HG03469 (cell line): ENCODE measurements around the gene MAF.
A peak's percentile ranks its signal among the peaks of the same experiment; 100 is the strongest.

Source experiments
- ATAC-seq: cut with Tn5 transposase; IDR thresholded peaks from one replicate; pipeline ENCODE4 v1.9.1; 2021; ENCODE audit warnings: mild to moderate bottlenecking, moderate library complexity, moderate number of reproducible peaks; ENCODE audit not compliant: unreplicated experiment

The MAF gene

GRCh38 chr16:79613009-79613408, 12.5 kb upstream of the MAF start:
- ATAC-seq = no peak

GRCh38 chr16:79612207-79612606, 11.7 kb upstream of the MAF start:
- no peak for ATAC-seq

GRCh38 chr16:79610771-79611170, 10.2 kb upstream of the MAF start:
- ATAC-seq = no peak

- ATAC-seq = no peak
Observed at GRCh38 chr16:79609861-79610260, 9.3 kb upstream of the MAF start.

GRCh38 chr16:79608976-79609375, 8.4 kb upstream of the MAF start:
- ATAC-seq = no peak

GRCh38 chr16:79607587-79607986, 7.0 kb upstream of the MAF start:
- no peak for ATAC-seq

- peak; percentile 65 for ATAC-seq
Observed at GRCh38 chr16:79605999-79606398, 5.5 kb upstream of the MAF start.

- ATAC-seq = no peak
Observed at GRCh38 chr16:79603055-79603454, 2.5 kb upstream of the MAF start.

- no peak for ATAC-seq
Observed at GRCh38 chr16:79602628-79603014, 2.1 kb upstream of the MAF start.

GRCh38 chr16:79601931-79602627, 1.5 kb upstream of the MAF start:
- ATAC-seq = no peak

GRCh38 chr16:79601092-79601930, 774 bp upstream of the MAF start:
- ATAC-seq = no peak

GRCh38 chr16:79599837-79600637, 500 bp downstream of the MAF start:
- ATAC-seq = no peak

- no peak for ATAC-seq
Observed at GRCh38 chr16:79599256-79599836, 1.2 kb downstream of the MAF start.

GRCh38 chr16:79598348-79599181, 2.0 kb downstream of the MAF start:
- no peak for ATAC-seq

- ATAC-seq = no peak
Observed at GRCh38 chr16:79598063-79598347, 2.5 kb downstream of the MAF start.

GRCh38 chr16:79597277-79598062, 3.1 kb downstream of the MAF start:
- ATAC-seq = no peak

GRCh38 chr16:79595931-79596450, 4.5 kb downstream of the MAF start:
- no peak for ATAC-seq

GRCh38 chr16:79595231-79595641, 5.3 kb downstream of the MAF start:
- ATAC-seq = no peak

- no peak for ATAC-seq
Observed at GRCh38 chr16:79593754-79594153, 6.8 kb downstream of the MAF start.
